ENCODE results near the gene GRB10.

- TF ChIP-seq POLR2A (IDR thresholded peaks at IDR 0.05) (no peak), CTCF (IDR thresholded peaks at IDR 0.05) (no peak)
These were observed 44.6 kb upstream of the GRB10 start for GRCh38 chr7:50827281-50827680.
